Measurements from ENCODE around the gene SERPINA4. TPM values are rescaled to one million over a fixed set of nuclear protein-coding genes. Genes with fewer than 3 reads are reported as not detected.

Gene SERPINA4
- total RNA-seq, 1 donor from 2014 or later = not detected

DNA sequence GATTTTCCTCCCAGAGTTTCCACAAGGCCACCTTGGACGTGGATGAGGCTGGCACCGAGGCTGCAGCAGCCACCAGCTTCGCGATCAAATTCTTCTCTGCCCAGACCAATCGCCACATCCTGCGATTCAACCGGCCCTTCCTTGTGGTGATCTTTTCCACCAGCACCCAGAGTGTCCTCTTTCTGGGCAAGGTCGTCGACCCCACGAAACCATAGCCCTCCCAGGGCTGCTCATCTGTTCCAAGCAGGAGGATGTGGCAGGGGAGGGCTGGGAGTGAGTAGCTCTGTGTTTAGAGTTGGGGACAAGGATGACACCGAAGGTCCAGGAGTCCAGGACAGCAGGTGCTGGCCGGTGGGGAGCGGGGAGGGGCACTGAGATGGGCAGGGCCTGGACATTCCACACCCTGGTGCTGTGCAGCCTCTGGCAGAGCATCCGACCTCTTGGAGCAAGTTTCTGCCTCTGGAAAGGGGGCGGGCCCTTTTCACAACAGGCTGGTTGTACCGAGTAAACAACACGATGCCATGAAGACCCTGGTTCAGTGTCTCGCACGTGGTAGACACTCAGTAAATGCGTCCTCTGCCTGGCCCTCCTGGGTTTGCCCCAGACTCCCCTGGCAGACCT is 8.2 kb downstream of the SERPINA4 start:
- H3K9me3 Mint-ChIP-seq (ENCODE audit: unreplicated experiment) = peaks cover 3% of the 10 kb centered on the region
- H3K4me3 ChIP-seq (ENCODE audit: insufficient read depth, low read depth, low read length) = no peak overlapping the region
- no peak overlapping the region for H3K27ac Mint-ChIP-seq (ENCODE audit: unreplicated experiment)
- no peaks in the 10 kb centered on the region for H3K79me2 ChIP-seq (ENCODE audit: insufficient read depth, low read length)
- DNase-seq (ENCODE audit: low read depth) (no peak), FAIRE-seq (no peak)
- peaks cover 27% of the 10 kb centered on the region for H3K27me3 Mint-ChIP-seq (ENCODE audit: low read depth, unreplicated experiment)
- H3K4me1 Mint-ChIP-seq (ENCODE audit: low read depth, unreplicated experiment) = no peaks in the 10 kb centered on the region
- H3K4me1 ChIP-seq (ENCODE audit: insufficient read depth, low read length) = peaks cover 10% of the 10 kb centered on the region
- H3K36me3 Mint-ChIP-seq (ENCODE audit: low read depth, unreplicated experiment) = no peaks in the 10 kb centered on the region
- no peaks in the 10 kb centered on the region for H4K20me1 ChIP-seq (ENCODE audit: insufficient read depth, low read length)
- H3K9me3 ChIP-seq (ENCODE audit: insufficient read depth, low read depth, low read length) = no peaks in the 10 kb centered on the region
- no peak overlapping the region for H2AFZ ChIP-seq (ENCODE audit: low read depth, low read length)
- H3K27ac ChIP-seq (ENCODE audit: low read depth, low read length) = no peak overlapping the region
- H3K36me3 ChIP-seq (ENCODE audit: insufficient read depth, low read length) = no peaks in the 10 kb centered on the region
- TF ChIP-seq CTCF (IDR thresholded peaks at IDR 0.05; ENCODE audit: insufficient read depth, low read depth, low read length) = no peak
- no peak for TF ChIP-seq EZH2 (IDR thresholded peaks at IDR 0.05; ENCODE audit: insufficient read depth, low read length)
- no peak overlapping the region for H3K4me2 ChIP-seq (ENCODE audit: low read length)
- H3K4me3 Mint-ChIP-seq (ENCODE audit: unreplicated experiment) = no peak overlapping the region
- H3K27me3 ChIP-seq (ENCODE audit: insufficient read depth, low read length) = no peaks in the 10 kb centered on the region
- no peak overlapping the region for H3K9ac ChIP-seq (ENCODE audit: low read length)

GRCh38 chr14:94570002-94570400 is 8.8 kb downstream of the SERPINA4 start:
- TF ChIP-seq EZH2 (IDR thresholded peaks at IDR 0.05; ENCODE audit: insufficient read depth, low read length) (no peak), CTCF (IDR thresholded peaks at IDR 0.05; ENCODE audit: insufficient read depth, low read depth, low read length) (no peak)
- Histone ChIP-seq H2AFZ (ENCODE audit: low read depth, low read length) (no peak overlapping the region), H3K4me3 (ENCODE audit: insufficient read depth, low read depth, low read length) (no peak overlapping the region), H3K9me3 (ENCODE audit: insufficient read depth, low read depth, low read length) (no peaks in the 10 kb centered on the region), H3K27me3 (ENCODE audit: insufficient read depth, low read length) (no peaks in the 10 kb centered on the region), H3K9ac (ENCODE audit: low read length) (no peak overlapping the region), H3K4me2 (ENCODE audit: low read length) (no peak overlapping the region), H3K27ac (ENCODE audit: low read depth, low read length) (no peak overlapping the region), H3K4me1 (ENCODE audit: insufficient read depth, low read length) (peaks cover 10% of the 10 kb centered on the region), H4K20me1 (ENCODE audit: insufficient read depth, low read length) (no peaks in the 10 kb centered on the region), H3K36me3 (ENCODE audit: insufficient read depth, low read length) (no peaks in the 10 kb centered on the region), H3K79me2 (ENCODE audit: insufficient read depth, low read length) (no peaks in the 10 kb centered on the region)
- Mint-ChIP-seq H3K4me1 (ENCODE audit: low read depth, unreplicated experiment) (no peaks in the 10 kb centered on the region), H3K36me3 (ENCODE audit: low read depth, unreplicated experiment) (no peaks in the 10 kb centered on the region), H3K27ac (ENCODE audit: unreplicated experiment) (no peak overlapping the region), H3K27me3 (ENCODE audit: low read depth, unreplicated experiment) (peaks cover 26% of the 10 kb centered on the region), H3K9me3 (ENCODE audit: unreplicated experiment) (peaks cover 3% of the 10 kb centered on the region), H3K4me3 (ENCODE audit: unreplicated experiment) (no peak overlapping the region)
- FAIRE-seq (no peak), DNase-seq (ENCODE audit: low read depth) (no peak)

- Mint-ChIP-seq H3K4me1 (ENCODE audit: low read depth, unreplicated experiment) (no peaks in the 10 kb centered on the region), H3K4me3 (ENCODE audit: unreplicated experiment) (no peak overlapping the region), H3K27ac (ENCODE audit: unreplicated experiment) (no peak overlapping the region), H3K9me3 (ENCODE audit: unreplicated experiment) (peaks cover 3% of the 10 kb centered on the region), H3K36me3 (ENCODE audit: low read depth, unreplicated experiment) (no peaks in the 10 kb centered on the region), H3K27me3 (ENCODE audit: low read depth, unreplicated experiment) (peaks cover 28% of the 10 kb centered on the region)
- Histone ChIP-seq H3K36me3 (ENCODE audit: insufficient read depth, low read length) (no peaks in the 10 kb centered on the region), H3K4me2 (ENCODE audit: low read length) (no peak overlapping the region), H3K9ac (ENCODE audit: low read length) (no peak overlapping the region), H4K20me1 (ENCODE audit: insufficient read depth, low read length) (no peaks in the 10 kb centered on the region), H3K4me1 (ENCODE audit: insufficient read depth, low read length) (peaks cover 10% of the 10 kb centered on the region), H3K4me3 (ENCODE audit: insufficient read depth, low read depth, low read length) (no peak overlapping the region), H2AFZ (ENCODE audit: low read depth, low read length) (no peak overlapping the region), H3K79me2 (ENCODE audit: insufficient read depth, low read length) (no peaks in the 10 kb centered on the region), H3K27ac (ENCODE audit: low read depth, low read length) (no peak overlapping the region), H3K27me3 (ENCODE audit: insufficient read depth, low read length) (no peaks in the 10 kb centered on the region), H3K9me3 (ENCODE audit: insufficient read depth, low read depth, low read length) (no peaks in the 10 kb centered on the region)
- TF ChIP-seq EZH2 (IDR thresholded peaks at IDR 0.05; ENCODE audit: insufficient read depth, low read length) = no peak
- DNase-seq (ENCODE audit: low read depth) (no peak), FAIRE-seq (no peak)
These were observed 9.2 kb downstream of the SERPINA4 start for GRCh38 chr14:94570440-94570839.

Measured in astrocyte (in vitro differentiated cells and primary cell).